ENCODE data around the gene SERPINB4.
"Not testable (repeated sequence)": the region's sequence is repeated elsewhere in the genome, so short reads cannot be mapped to it uniquely, and the experiment has no call there.

SERPINB4 gene

GRCh38 chr18:63644142-63644541 lies at the start of gene SERPINB4:
SERPINB4 (minus strand) TSS chr18:63644256; CDS start chr18:63643577, 679 bp downstream.
- not testable (repeated sequence) for DNase-seq

DNA sequence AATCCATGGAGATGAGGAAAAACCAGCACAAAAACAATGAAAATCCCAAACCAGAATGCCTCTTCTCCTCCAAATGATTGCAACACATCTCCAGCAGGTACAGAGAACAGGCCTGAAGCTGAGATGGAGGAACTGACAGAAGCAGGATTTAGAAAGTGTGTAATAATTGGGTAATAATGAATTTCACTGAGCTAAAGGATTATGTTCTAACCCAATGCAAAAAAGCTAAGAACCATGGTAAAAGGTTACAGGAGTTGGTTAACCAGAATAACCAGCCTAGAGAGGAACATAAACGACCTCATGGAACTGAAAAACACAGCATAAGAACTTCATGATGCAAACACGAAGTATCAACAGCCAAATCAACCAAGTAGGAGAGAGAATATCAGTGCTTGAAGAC lies 45.0 kb upstream of the SERPINB4 start:
- no peak for DNase-seq

DNA sequence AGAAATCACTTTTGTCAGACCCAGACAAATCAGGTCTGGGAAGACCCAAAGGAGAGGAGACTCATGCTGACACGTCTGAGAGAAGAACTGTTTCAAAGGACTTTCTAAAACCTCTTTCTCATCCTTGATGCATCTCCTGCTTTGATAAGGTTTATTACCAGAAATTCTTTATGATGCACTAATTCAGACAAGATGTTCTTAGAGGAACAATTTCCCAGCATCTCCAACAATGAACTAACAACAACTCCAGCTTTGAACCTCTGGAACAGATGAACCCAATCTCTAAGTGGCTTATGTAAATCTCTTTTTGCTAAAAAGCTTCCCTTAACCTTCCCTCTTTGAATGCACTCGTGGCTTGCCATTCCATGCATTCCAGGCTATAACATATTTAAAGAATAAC lies 42.8 kb upstream of the SERPINB4 start:
- DNase-seq: no peak

GRCh38 chr18:63684718-63685117 lies 40.7 kb upstream of the SERPINB4 start:
- DNase-seq: no peak

DNA sequence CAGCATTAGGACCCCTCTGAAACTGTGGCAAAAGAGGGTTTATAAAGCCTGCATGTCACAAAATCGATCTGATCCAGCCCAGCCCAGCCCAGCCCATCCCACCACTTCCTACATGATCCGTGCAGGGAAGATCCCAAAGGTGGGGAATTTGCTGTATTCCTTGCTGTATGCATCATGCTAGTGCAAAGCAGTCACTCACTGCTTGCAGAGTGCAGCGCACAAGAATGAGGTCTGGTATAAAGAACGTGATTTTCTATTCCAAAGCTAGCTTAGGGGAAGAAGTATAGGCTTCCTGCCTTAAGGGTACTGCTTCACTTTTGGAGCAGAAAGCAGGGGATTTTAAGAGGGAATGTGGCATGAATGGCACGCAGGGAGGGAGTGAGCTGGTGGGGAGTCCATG lies 39.8 kb upstream of the SERPINB4 start:
- no peak for DNase-seq

DNA sequence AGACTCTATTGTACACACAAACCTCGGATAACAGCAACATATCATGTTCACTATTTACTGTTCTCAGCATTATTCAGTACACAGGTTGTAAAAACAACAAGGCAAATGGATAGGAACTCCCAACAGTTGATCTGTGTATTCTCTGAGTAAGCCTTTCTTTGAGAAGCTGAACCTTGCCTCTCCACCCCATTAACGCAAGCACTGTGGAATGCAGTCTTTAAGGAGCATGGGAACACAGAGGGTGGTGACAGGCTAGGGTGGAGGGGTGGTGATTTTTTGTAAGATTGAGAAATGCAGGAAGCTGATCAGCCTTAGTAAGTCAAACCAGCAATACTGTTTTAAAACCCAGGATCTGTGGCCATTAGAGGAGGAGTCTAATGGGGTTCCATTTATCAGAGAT lies 39.1 kb upstream of the SERPINB4 start:
- no peak for DNase-seq

DNA sequence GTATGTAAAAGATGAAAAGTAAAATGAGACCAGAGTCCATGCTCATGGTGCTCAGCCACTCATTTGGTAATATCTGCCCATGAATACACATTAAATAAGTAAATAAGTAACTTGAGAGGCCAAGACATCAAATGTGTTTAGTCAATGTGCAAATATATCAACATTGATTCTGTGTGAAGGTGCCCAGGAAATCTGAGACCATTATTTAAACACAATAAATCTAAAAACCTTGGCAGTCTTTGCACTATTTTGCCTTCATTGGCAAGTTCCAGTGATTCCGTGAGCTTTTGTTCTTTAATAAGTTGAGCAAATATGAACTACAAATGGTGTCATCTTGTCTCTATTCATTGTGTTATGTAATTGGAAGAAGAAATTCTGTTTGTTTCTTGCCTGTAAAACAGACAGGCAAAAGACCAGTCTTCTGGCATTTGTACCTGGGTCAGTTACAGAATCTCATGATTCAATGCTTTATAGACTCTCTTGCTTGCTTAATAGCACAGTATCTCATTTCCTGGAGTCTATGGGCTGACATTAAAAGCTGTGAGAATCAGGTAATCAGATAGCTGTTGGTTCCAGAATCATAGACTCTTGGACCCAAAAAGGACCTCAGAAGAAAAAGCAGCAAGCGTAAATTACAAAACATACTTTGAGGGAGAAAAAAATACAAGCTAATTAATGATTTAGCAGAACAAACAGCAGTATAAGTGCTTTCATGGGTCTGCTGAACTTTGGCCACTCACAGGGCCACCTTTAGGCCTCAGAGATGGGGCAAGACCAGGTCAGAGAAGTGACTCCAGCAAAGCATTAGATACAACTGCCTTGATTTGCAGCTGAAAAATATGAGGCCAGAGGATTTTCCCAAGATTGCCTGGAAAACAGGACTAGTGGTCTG lies 37.6 kb upstream of the SERPINB4 start:
- DNase-seq: no peak

- DNase-seq: no peak
Observed at GRCh38 chr18:63679820-63680606, 36.0 kb upstream of the SERPINB4 start.

DNA sequence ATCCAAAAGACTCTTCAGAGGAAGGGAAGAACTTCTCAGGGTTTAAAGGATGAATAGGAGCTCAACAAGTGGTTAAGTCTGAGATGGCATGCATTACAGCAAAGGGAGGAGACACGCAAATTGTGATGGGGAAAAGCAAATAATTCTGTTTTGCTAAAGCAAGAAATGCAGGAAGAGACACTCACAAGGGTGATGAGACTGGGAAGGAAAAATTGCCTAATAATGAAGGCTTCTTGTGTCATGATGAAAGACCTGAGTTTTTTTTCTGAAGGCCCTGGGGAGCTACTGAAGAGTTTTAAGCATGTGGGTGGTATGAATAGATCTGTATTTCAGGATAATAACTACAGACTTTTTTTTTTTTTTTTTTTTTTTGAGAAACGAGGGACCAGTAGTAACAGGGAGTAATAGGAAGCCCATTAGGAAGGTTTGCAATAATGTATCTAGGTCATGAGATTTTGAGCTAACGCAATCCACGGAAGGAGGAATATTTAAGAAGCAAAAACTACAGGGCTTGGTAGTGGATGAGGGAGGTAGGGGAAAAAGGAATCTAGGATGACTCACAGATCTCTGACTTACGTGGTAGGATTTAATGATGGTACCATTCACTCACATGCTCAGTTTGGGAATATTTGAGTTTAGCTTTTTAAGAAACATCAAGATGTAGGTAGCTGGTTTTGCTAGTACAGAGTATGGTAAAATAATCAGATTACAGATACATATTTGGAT lies 33.6 kb upstream of the SERPINB4 start:
- no peak for DNase-seq

GRCh38 chr18:63676526-63677323 lies 32.7 kb upstream of the SERPINB4 start:
- DNase-seq: no peak

- no peak for DNase-seq
Observed at GRCh38 chr18:63664571-63664970, 20.5 kb upstream of the SERPINB4 start.

DNA sequence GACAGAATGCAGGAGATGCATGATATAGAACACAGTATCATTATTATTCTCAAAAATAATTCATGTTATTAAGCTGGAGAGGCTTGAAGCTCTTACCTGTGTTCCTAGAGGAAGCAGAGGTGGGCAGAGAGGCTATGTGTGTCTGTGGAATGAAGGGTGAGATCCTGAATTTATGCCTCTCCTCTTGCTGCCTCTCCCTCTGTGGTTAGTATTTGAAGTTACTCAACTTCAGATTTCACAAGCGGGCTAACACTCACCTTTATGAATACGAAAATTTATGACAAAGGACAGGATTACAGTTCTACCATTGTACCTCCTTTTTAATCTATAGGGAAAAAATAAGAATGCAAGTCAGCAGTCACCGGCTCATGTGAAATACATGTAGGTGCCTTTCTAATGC lies 17.7 kb upstream of the SERPINB4 start, which contains the start of gene SERPINB3:
Gene SERPINB3 (minus strand): TSS at position 144 of the 400 bp plus-strand sequence. CDS start 677 bp downstream, outside the sequence.
- not testable (repeated sequence) for DNase-seq

DNA sequence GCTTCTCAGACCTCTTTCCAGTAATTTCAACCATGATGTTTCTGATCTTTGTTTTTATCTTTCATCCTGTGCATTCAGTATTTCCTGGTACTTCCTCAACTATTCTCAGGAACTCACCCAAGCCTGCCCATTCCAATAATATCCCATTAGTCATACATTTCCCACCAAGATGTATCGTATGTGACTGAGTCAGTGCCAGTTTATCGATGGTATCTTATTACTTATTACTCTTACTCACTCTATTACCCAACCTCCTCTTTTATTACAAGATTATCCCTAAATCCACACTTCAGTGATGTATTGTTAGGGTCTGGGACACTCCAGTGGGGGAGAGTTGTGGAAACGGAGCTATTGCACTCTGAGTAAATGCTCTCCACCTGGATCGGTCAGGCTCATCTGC lies 14.9 kb upstream of the SERPINB4 start:
- DNase-seq: not testable (repeated sequence)

DNA sequence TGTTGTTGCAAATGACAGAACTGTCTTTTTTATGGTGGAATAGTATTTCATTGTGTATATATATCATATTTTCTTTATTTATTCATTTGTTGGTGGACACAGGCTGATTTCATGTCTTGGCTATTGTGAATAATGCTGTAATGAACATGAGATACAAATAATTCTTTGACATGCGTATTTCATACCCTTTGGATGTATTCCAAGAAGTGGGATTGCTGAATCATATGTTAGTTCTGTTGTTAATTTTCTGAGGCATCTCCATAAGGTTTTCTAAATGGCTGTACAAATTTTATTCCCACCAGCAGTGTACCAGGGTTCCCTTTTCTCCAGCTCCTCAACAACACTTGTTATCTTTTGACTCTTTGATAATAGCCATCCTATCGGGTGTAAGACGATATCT lies 6.2 kb upstream of the SERPINB4 start:
- not testable (repeated sequence) for DNase-seq

DNA sequence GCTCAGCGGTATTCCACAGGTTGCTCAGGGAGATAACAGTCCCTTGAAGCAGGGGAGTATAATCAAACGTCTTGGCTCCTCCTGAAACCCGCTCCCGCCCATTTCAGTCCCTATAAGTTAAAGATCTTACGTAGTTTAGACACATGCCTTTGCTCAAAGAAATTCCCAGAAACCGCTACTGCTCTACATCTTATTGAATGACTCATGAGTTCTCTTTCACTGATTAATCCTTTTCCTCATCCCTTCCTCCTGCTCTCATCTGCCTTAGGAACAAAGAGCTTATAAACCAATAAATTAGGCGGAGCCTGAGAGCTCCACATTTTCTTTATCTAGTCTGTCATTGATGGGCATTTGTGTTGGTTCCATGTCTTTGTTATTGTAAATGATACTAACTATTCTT lies 4.2 kb upstream of the SERPINB4 start:
- no peak for DNase-seq

GRCh38 chr18:63646936-63647335 lies 2.9 kb upstream of the SERPINB4 start:
- no peak for DNase-seq

- not testable (repeated sequence) for DNase-seq
Observed at GRCh38 chr18:63644694-63645093, 638 bp upstream of the SERPINB4 start.

- not testable (repeated sequence) for DNase-seq
Observed at GRCh38 chr18:63642668-63643356, 1.2 kb downstream of the SERPINB4 start.

DNA sequence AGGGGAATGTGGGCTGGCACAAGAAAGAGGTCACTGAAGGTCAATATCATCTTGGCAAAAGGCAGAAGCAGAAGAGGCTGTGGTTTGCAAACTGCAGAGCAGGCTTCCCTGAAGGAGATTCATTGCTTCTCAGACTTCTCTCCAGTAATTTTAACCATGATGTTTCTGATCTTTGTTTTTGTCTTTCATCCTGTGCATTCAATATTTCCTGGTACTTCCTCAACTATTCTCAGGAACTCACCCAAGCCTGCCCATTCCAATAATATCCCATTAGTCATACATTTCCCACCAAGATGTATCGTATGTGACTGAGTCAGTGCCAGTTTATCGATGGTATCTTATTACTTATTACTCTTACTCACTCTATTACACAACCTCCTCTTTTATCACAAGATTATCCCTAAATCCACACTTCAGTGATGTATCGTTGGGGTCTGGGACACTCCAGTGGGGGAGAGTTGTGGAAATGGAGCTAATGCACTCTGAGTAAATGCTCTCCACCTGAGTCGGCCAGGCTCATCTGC lies 2.8 kb downstream of the SERPINB4 start:
- not testable (repeated sequence) for DNase-seq

GRCh38 chr18:63637703-63638102 lies 6.4 kb downstream of the SERPINB4 start:
- no peak for DNase-seq

GRCh38 chr18:63627819-63628218 lies 16.2 kb downstream of the SERPINB4 start:
- DNase-seq: no peak

Data from activated CD8-positive, alpha-beta memory T cell treated with anti-CD3 and anti-CD28 coated beads, Interleukin-2, amount 50 U/mL, for 4 hours (primary cell).